ENCODE measurements around the gene BCAS1. TPM values are rescaled to one million over a fixed set of nuclear protein-coding genes. Genes with fewer than 3 reads are reported as not detected.

The BCAS1 gene
- total RNA-seq, 1 donor from 2014 or later = not detected

DNA sequence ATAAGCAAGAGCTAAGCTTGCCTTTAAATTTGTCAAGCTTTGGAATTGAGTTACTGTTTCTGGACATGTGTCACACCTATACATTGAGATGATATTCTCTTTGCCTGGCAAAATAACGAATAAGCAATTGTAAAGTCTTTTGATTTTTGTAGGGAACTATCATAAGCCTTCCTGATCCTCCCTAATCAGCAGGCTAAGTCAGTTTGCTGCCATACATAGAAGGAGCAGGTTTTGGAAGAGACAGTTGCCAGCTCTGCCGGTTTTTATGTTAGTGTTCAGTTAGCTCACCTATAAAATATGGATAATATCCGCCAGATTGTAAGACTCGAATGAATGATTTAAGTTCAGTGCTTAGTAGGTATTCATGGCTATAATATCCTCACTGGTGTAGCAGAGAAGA, 34.4 kb upstream of the BCAS1 start:
- no peak overlapping the region for H3K4me3 ChIP-seq (ENCODE audit: low read depth, low read length)
- no peak for FAIRE-seq
- no peaks in the 10 kb centered on the region for H3K36me3 ChIP-seq (ENCODE audit: control insufficient read depth, insufficient read depth, low read length)
- DNase-seq (ENCODE audit: low read depth) = no peak
- TF ChIP-seq, protein P1, sequence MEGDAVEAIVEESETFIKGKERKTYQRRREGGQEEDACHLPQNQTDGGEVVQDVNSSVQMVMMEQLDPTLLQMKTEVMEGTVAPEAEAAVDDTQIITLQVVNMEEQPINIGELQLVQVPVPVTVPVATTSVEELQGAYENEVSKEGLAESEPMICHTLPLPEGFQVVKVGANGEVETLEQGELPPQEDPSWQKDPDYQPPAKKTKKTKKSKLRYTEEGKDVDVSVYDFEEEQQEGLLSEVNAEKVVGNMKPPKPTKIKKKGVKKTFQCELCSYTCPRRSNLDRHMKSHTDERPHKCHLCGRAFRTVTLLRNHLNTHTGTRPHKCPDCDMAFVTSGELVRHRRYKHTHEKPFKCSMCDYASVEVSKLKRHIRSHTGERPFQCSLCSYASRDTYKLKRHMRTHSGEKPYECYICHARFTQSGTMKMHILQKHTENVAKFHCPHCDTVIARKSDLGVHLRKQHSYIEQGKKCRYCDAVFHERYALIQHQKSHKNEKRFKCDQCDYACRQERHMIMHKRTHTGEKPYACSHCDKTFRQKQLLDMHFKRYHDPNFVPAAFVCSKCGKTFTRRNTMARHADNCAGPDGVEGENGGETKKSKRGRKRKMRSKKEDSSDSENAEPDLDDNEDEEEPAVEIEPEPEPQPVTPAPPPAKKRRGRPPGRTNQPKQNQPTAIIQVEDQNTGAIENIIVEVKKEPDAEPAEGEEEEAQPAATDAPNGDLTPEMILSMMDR (IDR thresholded peaks at IDR 0.05; ENCODE audit: insufficient read depth, low read length, severe bottlenecking) = no peak
- no peaks in the 10 kb centered on the region for H3K27me3 ChIP-seq (ENCODE audit: control insufficient read depth, insufficient read depth, low read length)

DNA sequence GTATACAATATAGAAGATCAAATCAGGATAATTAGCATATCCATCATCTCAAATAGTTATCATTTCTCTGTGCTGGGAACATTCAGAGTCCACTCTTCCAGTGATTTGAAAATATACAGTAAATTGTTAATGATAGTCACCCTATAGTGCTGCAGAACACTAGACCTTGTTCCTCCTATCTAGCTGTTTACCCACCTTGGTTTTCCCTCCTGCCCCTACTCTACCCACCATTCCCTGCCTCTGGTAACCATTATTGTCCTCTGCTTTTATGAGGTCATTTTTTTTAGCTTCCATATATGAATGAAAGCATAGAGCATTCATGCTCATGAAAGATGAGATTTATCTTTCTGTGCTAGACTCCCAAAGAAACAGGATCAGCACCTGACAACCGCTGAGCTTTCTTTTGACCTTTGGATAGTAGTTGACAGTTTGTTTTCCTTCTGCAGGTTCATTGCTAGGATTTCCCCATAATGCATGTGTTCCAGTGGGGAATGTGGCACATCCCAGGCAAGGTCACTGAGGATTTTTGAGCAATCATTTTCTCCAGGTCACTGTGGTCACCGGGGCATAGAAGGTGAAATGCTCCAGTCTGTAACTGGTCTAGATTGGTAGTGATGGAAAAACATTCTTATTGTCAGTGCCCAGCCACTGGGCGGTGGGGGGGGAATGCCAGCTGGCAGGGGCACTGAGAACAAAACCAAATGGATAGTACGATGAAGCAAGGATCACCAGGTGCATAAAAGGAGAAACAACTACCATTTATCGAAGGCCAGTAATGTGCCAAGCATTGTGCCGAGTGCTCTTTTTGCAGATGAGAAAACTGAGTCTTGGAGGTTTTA, 33.6 kb upstream of the BCAS1 start:
- FAIRE-seq (no peak), DNase-seq (ENCODE audit: low read depth) (no peak)
- TF ChIP-seq, protein P1 (IDR thresholded peaks at IDR 0.05; ENCODE audit: insufficient read depth, low read length, severe bottlenecking) = no peak
- no peaks in the 10 kb centered on the region for H3K27me3 ChIP-seq (ENCODE audit: control insufficient read depth, insufficient read depth, low read length)
- H3K36me3 ChIP-seq (ENCODE audit: control insufficient read depth, insufficient read depth, low read length) = no peaks in the 10 kb centered on the region
- H3K4me3 ChIP-seq (ENCODE audit: low read depth, low read length) = no peak overlapping the region

DNA sequence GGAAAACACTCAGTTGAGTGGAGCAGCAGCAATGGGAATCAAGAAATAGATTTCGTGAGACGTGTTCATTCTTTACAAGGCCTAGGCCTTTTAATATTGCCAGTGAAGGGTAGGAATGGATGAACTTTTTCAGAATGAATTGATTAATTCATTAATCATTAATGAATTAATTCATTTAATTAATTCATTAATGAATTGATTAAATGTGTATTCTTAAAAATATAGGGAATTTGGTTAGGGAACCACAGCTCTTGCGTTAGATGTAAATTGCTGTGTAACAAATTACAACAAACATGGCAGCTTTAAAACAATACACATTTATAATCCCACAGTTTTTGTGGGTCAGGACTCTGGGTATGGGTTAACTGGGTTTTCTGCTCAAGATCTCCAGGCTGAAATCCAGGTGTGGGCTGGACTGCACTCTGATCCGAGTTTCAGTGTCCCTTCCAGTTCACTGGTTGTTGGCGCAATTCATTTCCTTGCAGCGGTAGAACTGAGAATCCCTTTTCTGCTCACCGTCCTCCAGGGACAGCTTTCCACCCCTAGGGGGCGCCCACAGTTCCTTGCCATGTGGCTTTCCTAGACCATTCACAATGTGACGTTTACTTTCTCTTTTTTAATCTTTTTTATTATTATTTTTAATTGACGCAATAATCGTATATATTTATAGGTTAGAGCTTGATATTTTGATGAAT, 32.8 kb upstream of the BCAS1 start:
- peak; percentile 44 for DNase-seq (ENCODE audit: low read depth)
- no peak for FAIRE-seq
- H3K27me3 ChIP-seq (ENCODE audit: control insufficient read depth, insufficient read depth, low read length) = no peaks in the 10 kb centered on the region
- TF ChIP-seq, protein P1 (IDR thresholded peaks at IDR 0.05; ENCODE audit: insufficient read depth, low read length, severe bottlenecking) = peak; percentile 81
- H3K36me3 ChIP-seq (ENCODE audit: control insufficient read depth, insufficient read depth, low read length) = no peaks in the 10 kb centered on the region
- no peak overlapping the region for H3K4me3 ChIP-seq (ENCODE audit: low read depth, low read length)

DNA sequence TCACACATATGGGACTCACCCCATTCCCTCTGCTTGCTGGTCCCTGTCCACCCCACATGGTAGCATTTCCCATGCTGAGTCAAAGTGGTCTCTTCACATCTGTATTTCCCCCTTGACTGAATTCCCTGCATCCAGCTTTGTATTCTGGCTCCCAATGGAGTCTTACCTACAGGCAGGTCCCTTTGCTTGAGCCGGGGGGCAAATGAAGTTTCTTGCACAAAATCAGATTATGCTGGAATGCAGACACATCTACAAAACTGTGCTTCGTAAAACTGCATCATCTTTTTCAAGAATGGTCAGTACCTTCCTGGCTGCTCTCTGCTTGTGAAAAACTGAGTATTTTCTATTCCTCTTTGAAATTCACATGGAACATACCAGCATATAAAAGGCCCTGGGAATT, 32.1 kb upstream of the BCAS1 start:
- TF ChIP-seq, protein P1 (IDR thresholded peaks at IDR 0.05; ENCODE audit: insufficient read depth, low read length, severe bottlenecking) = no peak
- Histone ChIP-seq H3K4me3 (ENCODE audit: low read depth, low read length) (no peak overlapping the region), H3K36me3 (ENCODE audit: control insufficient read depth, insufficient read depth, low read length) (no peaks in the 10 kb centered on the region), H3K27me3 (ENCODE audit: control insufficient read depth, insufficient read depth, low read length) (no peaks in the 10 kb centered on the region)
- no peak for DNase-seq (ENCODE audit: low read depth)
- FAIRE-seq = no peak

DNA sequence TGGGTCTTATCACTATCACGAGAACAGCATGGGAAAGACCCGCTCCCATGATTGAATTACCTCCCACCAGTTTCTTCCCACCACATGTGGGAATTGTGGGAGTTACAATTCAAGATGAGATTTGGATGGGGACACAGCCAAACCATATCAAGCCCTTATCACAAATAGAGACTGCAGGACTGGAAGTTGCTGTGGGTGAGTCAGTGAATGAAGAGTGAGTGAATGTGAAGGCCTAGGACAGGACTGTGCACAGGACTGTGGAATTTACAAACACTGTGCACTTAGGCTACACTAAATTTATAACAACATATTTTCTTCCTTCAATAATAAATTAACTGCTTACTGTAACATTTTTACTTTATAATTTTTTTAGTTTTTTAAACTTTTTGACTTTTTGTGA, 30.2 kb upstream of the BCAS1 start:
- H3K27me3 ChIP-seq (ENCODE audit: control insufficient read depth, insufficient read depth, low read length) = no peaks in the 10 kb centered on the region
- H3K36me3 ChIP-seq (ENCODE audit: control insufficient read depth, insufficient read depth, low read length) = no peaks in the 10 kb centered on the region
- no peak overlapping the region for H3K4me3 ChIP-seq (ENCODE audit: low read depth, low read length)
- DNase-seq (ENCODE audit: low read depth) (no peak), FAIRE-seq (no peak)
- TF ChIP-seq, protein P1 (IDR thresholded peaks at IDR 0.05; ENCODE audit: insufficient read depth, low read length, severe bottlenecking) = no peak

All from bronchial epithelial cell (primary cell).